OCI-M2 (cell line): ENCODE measurements around the gene LRRC30.
"Not testable (repeated sequence)": the region's sequence is repeated elsewhere in the genome, so short reads cannot be mapped to it uniquely, and the experiment has no call there.

Experiments used
- DNase-seq: peaks from one replicate; lab custom pipeline; 2025; ENCODE audit not compliant: unreplicated experiment; lab: John Stamatoyannopoulos, UW

Gene LRRC30

DNA sequence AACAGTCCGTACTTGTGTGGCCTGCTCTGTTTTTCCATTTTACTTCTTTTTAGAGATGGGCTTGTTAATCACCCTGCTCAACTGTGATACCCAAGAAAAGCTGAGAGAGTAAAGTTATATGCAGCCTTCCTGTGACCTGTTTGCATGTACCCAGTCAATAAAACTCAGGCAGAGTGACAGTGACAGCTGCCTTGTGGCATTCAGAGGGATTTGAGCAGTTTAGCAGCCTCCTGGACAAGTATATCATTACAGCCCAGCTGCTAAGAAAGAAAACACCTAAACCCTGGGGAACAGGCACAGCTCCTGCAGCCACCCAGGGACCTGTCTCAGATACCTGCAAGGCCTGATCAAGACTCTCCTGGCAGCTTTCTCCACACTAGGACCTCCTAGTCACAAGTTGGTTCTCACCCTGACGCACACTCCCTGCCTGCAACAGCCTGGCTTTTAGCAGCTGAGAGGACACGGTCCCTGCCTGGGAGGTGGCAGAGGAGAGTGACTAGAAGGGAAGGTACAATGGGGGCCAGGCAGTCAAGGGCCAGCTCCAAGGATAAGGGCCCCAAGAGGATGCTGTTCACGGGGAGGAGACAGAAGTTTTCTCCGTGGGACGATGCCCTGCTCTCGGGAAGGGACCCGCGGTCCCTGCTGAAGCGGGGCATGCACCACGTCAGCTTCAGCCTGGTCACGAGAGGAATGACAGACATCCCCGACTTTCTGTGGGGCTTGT lies at the start of gene LRRC30:
Gene LRRC30, plus strand, starts transcription at position 464 of the 724 bp plus-strand sequence. Its CDS starts 50 bp downstream, at position 514.
- DNase-seq = no peak

DNA sequence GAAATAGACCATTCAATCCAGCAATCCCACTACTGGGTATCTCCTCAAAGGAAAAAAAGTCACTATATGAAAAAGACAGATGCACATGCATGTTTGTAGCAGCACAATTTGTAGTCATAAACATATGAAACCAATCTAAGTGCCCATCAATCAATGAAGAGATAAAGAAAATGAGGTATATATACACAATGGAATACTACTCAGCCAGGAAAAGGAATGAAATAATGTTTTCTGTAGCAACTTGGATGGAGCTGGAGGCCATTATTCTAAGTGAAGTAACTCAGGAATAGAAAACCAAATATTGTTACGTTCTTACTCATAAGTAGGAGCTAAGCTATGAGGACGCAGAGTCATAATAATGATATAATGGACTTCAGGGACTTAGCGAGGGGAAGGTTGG lies 45.2 kb upstream of the LRRC30 start:
- no peak for DNase-seq

DNA sequence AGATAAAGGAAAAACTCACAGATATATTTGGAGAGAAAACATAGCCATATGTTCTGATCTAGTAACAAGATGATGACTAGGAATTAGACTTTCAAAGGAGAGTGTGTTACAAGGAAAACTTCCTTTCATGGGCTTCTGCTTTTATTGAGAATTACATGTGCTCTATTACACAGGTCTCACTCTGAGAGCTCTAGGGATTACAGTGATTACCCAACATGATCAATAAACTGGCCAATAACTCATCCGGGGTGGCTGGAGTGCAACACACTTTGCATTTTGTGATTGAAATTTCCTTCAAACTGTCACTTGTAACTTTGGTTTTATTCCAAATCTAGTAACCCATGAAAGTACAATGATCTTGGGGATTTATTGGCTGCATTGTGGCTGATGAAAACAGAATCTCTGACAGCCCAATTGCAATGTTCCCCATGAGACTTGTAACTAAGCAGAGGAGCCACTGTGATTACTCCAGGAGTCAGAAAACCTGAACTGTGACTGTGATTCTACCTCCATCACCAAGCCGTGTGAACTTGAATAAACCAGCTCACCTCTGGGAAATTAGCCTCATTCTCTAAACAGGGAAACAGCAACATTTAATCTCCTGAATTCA lies 40.2 kb upstream of the LRRC30 start:
- no peak for DNase-seq

DNA sequence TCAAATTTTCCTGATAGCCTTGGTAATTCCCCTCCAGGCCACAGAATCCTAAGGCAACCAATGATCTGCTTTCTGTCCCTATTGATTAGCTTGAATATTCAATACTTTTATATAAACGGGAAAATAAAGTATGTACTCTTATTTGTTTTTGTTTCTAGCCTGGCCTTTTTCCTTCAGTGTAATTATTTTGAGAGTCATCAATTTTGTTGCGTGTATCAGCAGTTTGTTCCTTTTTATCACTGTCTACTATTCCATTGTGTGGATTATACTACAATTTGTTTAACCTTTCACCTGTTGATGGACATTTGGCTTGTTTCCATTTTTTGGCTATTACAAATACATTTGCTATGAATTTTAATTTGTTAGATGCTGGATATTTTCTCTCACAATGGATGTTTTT lies 39.2 kb upstream of the LRRC30 start:
- no peak for DNase-seq

DNA sequence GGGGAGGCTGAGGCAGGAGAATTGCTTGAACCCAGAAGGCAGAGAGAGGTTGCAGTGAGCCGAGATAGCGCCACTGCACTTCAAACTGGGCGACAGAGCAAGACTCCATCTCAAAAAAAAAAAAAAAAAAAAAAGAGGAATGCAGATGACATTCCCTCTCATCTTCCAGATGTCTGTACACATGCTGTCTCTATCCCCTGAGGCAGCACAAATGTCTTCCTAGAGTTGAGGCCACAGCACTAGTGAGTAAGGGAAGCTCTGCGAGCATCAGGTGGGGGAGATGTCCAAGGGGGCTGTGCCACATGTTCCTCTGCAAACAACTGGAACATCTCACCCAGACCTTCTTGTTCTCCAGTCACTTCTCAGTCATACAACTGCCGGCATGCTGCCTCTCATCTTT lies 35.6 kb upstream of the LRRC30 start:
- DNase-seq = no peak

DNA sequence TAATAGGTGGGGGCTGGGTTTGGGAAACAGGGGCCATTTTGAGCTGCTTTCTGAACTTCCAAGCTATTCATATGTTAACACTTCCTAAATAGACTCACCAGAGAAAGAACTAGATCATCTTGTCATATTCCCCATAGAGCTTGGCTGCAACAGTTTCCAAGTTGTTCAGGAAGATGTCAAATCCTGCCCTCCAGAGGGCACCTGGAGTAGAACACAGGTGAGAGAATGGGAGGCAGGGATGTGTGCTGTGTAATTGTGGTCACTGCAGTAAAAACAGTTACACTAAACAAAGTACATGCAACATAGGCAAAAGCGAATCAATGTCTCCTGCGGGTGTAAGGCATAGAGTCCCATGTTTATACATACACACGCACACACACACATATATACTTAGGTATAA lies 34.5 kb upstream of the LRRC30 start:
- DNase-seq = no peak

DNA sequence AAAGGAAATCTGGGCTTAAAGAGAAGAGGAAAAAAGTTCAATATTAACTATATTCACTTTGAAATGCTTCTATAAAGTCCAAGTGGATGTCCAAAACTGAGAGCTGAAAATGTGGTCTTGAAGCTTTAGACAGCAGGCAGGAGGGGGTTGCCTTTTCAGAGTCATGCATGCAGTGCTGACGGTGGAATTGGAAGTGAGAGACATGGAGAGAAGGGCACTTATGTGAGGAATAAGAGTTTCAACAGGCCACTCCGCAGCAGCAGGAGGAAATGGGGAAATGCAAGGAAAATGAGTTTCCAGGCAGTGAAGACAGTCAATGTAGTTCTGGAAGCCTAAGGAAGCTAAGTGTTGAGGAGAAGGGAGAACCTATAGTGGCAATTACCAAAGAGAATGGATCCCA lies 33.0 kb upstream of the LRRC30 start:
- DNase-seq = no peak

DNA sequence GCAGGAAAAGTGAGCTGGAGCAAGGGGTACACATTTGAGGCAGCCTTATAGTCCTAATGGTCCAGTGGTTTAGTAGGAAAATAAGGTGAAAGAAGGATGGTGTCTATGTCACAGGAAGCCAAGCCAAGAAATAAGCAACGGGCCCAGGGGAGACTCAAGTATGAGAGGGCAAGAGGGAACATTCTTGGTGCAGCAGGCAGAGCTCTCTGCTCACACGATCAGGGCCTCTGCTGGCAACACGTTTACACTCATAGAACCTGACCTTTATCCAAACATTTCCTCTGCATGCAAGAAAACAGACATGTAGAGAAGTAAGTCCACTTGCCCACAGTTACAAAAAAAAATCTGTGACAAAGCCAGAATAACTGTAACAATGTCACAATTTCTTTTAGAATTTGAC lies 32.6 kb upstream of the LRRC30 start:
- DNase-seq = no peak

DNA sequence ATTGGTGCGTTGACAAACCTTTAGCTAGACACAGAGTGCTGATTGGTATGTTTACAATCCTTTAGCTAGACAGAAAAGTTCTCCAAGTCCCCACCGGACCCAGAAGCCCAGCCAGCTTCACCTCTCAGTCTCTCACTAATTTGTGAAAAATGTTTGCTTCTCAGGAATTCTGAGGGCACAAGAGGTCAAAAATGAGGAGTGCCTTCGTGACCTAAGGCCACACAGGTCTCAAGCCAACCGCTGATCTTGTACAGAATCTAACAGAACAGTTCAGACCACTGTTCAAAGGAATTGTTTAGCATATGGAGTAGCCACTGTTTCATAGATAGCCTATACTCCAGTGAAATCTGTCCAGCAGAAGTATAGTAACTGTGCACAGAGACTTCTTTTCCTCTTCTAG lies 29.8 kb upstream of the LRRC30 start:
- DNase-seq = no peak

DNA sequence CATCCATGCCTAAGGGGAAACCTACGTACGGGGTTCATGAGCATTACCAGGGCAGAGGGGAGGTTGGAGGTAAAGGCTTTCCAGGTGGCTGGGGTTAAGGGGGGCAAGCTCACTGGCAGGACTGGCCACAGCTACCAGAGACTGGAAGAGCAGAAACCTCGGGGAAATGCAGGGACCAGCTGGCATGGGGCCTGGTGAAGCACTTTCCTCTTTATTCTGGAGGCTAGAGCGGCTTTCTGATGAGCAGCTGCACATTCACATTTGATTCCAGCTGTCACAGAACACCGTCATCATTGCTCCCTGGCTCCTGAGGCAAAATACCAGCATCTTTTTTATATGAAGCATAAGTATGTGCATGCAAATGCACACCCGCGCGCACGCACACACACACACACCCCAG lies 28.7 kb upstream of the LRRC30 start:
- DNase-seq = no peak

DNA sequence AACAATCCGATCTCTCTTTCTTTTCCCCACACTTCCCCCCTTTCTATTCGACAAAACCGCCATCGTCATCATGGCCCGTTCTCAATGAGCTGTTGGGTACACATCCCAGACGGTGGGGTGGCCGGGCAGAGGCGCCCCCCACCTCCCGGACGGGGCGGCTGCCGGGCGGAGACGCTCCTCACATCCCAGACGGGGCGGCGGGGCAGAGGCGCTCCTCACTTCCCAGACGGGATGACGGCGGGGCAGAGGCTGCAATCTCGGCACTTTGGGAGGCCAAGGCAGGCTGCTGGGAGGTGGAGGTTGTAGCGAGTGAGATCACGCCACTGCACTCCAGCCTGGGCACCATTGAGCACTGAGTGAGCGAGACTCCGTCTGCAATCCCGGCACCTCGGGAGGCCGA lies 27.3 kb upstream of the LRRC30 start:
- not testable (repeated sequence) for DNase-seq

DNA sequence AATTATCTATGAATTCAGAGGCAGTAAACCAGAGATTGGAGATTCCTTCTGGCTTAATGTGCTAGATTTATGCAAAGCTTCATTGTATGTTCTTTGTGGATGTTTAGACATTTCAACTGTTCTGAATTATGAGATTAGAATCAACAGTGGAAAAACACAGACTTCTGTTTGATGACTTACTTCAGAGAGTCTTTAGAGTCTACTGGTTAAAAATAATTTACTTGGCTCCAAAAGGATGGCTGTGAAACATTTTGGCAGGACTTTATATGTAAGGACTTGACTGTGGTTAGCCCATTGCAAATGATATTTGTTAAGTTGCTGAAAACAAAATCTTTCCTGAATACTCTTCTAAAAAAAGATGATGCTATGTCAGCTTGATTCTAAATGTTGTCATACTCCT lies 25.5 kb upstream of the LRRC30 start:
- no peak for DNase-seq

DNA sequence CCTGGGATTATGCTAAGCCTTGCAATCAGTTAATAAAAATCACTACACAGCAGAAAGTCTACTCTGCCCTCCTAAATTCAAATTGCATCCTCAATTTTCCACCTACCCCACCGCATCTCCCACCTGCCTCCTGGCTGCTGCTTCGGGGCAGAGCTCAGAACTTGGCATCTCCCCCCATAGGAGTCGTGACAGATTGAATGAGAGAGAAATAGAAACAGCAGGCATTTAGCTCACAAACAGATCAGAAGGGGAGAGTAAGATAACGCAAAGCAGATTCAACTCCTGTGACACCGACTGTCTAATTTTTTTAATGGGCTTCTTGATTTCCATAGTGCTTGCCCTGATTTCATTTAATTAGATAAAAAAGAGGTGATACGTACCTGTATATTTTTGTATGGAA lies 24.7 kb upstream of the LRRC30 start:
- no peak for DNase-seq

DNA sequence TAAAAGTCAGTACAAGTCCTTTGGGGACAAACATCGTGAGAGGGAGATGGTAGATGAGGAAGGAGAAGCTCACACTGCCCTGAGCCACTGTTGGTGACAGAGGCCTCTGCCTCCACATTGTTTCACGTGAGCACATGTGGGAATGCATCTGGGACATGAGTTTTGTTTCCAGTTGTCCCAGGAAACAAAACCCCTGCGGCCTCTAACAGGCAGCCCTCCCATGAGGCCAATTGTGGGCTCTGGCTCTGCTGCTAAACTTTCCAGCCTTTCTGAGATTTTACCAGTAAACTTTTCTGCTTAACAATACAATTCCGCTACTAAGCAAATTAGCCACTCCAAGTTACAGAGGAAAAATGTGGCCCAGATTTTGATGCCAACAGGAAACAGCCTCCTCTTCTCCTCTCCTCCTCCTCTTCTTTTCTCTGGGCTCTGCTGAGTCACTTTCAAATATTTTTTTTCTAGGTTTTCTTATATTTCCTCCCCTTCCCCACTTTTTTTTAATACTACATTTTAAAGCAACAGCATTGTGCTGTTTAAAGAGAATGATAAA lies 23.4 kb upstream of the LRRC30 start:
- no peak for DNase-seq

DNA sequence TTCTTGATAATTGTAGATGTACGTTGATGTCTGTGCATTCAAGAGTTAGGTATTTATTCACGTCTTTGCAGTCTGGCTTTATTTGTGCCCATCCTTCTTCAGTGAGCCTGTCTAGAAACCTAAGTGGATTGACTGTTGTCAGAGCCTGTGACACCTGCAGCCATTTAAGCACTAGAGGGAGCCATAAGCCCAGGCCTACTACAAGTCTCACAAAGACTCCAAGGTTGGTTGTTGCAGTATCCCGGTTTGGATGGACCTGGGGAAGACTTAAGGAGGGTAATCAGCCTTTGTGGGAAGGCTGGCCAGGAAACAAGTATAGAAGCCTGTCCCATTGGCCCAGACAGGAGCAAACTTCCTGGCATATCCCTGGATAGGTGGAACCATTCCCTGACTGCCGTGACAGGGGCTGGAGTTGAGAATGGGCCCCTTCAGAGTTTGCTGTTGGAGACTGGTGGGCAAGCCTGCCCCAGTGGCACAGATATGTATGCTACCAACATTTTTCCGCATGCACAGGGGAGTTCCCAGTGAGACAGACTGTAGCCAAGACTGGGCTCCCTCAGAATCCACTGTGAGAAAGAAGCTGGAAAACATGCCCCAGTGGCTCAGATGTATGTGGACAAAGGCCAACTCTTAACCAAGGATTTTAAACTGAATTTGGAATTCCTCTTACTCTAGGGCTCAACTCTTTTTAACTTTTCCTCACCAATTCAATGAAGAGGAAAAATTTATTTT lies 9.3 kb upstream of the LRRC30 start:
- no peak for DNase-seq

DNA sequence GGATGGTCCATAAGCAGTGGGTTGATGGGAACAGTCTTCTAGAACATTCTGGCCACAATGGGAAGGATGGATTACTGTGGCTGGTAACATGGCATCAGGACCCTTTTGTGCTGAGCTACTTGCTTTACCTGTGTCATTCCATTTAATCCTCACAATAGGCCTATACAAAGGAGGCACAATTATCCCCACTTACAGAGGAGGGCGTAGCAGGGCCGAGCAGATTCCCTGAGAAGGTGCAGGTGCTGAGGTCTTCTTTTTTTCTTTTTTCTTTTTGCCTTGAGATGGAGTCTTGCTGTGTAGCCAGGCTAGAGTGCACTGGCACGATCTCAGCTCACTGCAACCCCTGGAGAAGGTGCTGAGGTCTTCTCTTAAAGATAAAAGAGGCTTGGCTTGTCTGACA lies 6.7 kb upstream of the LRRC30 start:
- DNase-seq = no peak

DNA sequence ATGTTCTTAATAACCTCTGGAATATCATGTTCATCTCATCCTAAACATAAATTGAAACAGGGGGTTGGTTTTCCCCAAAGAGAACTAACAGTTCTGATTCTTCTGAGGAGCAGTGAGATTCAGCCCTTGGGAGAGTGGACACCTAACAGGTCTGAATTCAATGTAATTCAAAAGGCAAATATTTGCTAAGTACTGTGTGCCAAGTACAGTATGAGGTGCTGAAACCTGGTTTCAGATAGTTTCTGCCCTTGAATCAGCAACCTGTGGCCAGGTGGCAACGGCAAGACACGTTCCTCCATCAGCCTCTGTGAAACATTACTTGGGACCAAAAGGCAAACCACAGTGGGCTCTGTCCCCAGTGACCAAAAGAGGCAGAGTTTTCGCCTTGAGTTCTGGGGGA lies 1.3 kb downstream of the LRRC30 start:
- DNase-seq = no peak

DNA sequence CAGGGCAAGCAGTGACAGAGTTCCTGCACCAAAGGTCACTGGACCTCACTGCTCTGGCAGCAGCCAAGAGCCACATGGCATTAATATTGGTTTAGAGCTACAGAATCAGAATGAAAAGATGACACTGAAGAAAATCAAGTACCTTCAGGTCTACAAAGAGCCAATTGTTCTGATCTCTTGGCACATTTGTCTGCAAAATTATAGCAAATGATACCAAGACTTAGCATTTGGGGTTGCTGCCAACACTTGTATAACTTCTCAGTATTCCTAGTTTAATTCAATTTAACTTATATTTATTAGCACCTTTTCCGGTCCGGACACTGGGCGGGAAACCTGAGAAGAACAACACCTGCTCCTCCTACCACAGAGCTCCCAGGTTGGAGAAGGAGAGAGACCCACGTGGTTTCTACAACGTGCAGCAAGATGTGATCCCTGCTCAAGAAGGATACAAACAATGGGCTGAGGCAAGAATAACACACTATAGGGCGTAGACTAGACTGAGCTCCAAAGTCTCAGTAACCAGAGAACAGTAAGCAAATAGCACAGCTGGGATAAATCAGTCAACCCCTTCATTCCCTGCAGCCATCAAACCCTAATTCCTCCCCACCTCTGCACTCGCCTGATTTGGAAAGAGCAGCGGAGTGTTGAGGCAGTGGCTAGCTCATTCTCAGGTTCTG lies 2.4 kb downstream of the LRRC30 start:
- DNase-seq = no peak

DNA sequence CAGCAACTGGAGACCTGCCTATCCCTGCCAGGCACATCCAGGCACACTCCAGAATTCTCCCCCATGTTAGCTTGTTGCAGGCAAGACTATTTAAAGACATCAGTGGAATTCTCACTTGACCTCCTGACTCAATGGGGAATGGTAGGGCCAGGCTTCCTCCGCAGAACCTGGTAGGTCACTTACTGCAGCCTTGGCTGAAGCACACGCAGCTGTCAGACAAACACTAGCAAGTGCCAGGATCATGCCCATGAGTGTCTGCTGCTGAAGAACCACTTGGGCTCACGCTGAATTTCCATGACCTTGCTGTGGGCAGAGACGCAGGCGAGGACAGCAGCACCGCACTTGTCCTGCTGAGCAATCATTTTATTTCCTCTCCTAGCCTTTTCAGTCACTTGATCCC lies 3.2 kb downstream of the LRRC30 start:
- no peak for DNase-seq

DNA sequence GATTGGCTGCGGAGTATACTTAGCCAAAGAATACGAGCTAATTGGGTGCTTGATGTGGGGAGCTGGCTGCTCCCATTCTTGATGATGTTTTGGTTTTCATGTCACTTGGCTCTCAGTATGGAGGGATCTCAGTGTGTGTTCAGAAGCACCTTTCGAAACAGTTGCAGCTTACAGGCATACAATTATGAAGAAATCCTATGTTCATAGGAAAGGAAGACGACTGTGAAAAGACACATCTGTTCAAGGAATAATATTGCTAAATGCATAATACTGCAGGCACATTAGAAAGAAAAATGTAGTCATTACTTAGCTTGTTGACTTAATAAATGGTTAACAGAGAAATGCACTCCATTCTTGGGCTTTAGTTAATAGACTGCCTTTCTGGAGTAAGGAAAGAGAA lies 4.1 kb downstream of the LRRC30 start:
- no peak for DNase-seq

DNA sequence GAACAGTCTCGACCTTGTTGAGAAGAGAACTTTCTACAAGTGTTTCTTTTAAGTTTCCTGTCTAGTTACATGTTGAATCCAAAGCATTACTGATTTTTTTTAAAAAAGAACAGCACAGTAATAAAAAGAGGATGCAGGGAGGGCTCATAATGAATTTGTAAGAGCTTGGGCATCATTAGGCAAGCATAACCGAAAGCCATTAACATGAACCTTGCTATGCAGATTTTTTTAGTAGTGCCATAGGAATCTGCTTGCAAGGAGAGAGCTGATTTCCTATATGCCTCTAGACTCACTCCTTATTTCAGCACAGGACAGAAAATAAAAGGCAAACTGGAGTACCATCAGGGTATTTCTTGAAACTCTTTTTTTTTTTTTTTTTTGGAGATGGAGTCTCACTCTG lies 5.2 kb downstream of the LRRC30 start:
- no peak for DNase-seq

DNA sequence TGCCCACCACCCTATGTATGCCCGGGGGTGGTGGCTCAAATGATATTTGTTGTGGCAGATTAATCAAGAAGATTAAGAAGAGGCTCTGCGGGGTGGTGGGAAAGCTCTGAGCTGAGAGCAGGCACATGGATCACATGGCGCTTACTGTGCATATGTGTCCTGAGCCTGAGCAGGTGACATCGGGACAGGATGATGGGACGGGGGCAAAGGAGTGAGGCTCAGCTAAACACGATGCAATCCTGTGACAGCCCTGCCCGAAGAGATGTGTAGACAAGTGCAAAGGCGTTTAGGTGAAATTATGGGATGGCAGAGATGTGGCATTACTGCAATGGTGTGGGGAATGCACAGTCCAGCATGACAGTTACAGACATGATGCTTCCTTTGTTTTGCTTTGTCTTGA lies 6.0 kb downstream of the LRRC30 start:
- no peak for DNase-seq
